Measurements from ENCODE around the gene MELTF. TPM values are rescaled to one million over a fixed set of nuclear protein-coding genes. Genes with fewer than 3 reads are reported as not detected.

MELTF gene
- total and polyA plus RNA-seq, 11 donors = 4.9 to 72.6 (median 10.3) TPM

DNA sequence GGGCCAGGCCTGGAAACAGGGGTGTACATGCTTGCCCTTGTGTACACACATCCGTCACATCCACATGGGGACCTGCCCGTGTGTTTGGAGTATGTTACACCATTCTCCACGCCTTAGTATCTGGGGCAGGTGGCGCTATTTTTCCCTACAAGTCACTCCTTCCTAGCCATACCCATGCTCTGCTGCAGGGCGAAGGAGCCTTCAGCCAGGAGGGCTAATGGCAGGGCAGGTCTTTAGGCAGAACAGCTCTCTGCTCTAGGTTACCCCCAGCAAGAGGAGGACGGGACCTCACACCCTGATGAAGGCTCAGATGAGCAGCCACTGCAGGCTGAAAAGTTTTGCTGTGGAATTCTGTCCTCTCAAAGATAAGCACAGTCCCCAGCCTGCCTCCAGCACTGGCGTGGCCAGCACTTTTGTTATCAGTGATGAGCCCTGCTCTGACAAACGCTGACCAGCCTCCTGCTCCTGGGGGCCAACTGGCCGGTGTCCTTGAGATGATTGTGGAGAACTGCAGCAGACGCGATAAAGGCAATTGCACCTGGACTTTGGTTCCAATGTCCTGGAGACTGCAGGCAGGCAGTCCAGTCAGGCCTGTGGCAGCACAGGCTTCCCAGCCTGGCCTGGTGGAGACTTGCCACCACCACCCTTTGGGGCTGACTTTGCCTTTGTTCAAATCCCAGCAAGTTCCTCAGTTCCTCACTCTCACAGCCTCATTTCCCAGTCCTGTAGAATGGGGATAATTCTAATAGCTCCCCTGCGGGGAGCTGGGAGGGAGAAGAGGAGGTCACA is 41.2 kb downstream of the MELTF start:
- no peaks in the 10 kb centered on the region for H3K36me3 ChIP-seq
- peaks cover 0 to 9% (median 0%) of the 10 kb centered on the region in 9 donors for H3K27me3 ChIP-seq
- peaks cover 0 to 10% (median 6%) of the 10 kb centered on the region in 12 donors for H3K4me1 ChIP-seq
- H3K27ac ChIP-seq = no peak overlapping the region
- intact Hi-C loops (cut with DNase I) = loop anchor here in 1 of 10 donors (10.0 kb wide), 1 partner anchor 516 kb away; no protein-coding TSS in a partner anchor
- H3K4me3 ChIP-seq = no peak overlapping the region
- DNase-seq = peak in 3 of 5 donors; percentile 22 to 56 (median 31)
- 44 to 49% (median 47%) methylated on average over 11 to 12 of the region's 12 CpGs for WGBS, 4 donors
- H3K9me3 ChIP-seq = peaks cover 0 to 8% (median 1%) of the 10 kb centered on the region in 12 donors
- peak in 3 of 4 donors; percentile 43 to 71 (median 67) for ATAC-seq
- TF ChIP-seq POLR2A (IDR thresholded peaks at IDR 0.05) (no peak), CTCF (IDR thresholded peaks at IDR 0.05) (no peak)

- H3K27ac ChIP-seq = no peak overlapping the region
- DNase-seq = peak in 2 of 5 donors; percentile 2 to 20
- WGBS, 4 donors = 79 to 86% (median 84%) methylated on average over 7 to 10 of the region's 10 CpGs
- intact Hi-C loops (cut with DNase I) = loop anchor here in 1 of 10 donors (10.0 kb wide), 1 partner anchor 518 kb away; no protein-coding TSS in a partner anchor
- no peaks in the 10 kb centered on the region for H3K36me3 ChIP-seq
- peaks cover 0 to 10% (median 6%) of the 10 kb centered on the region in 12 donors for H3K4me1 ChIP-seq
- ATAC-seq = no peak
- peaks cover 0 to 9% (median 0%) of the 10 kb centered on the region in 9 donors for H3K27me3 ChIP-seq
- peaks cover 0 to 16% (median 7%) of the 10 kb centered on the region in 12 donors for H3K9me3 ChIP-seq
- no peak for TF ChIP-seq CTCF (IDR thresholded peaks at IDR 0.05)
- no peak for TF ChIP-seq POLR2A (IDR thresholded peaks at IDR 0.05)
- H3K4me3 ChIP-seq = no peak overlapping the region
These were observed 42.6 kb downstream of the MELTF start for GRCh38 chr3:196987022-196987421.

GRCh38 chr3:196985954-196986885 is 43.4 kb downstream of the MELTF start:
- Histone ChIP-seq H3K4me1 (peaks cover 0 to 10% (median 6%) of the 10 kb centered on the region in 12 donors), H3K9me3 (peaks cover 0 to 16% (median 7%) of the 10 kb centered on the region in 12 donors), H3K27ac (no peak overlapping the region), H3K36me3 (no peaks in the 10 kb centered on the region), H3K4me3 (no peak overlapping the region), H3K27me3 (peaks cover 0 to 9% (median 0%) of the 10 kb centered on the region in 9 donors)
- TF ChIP-seq CTCF (IDR thresholded peaks at IDR 0.05) = no peak
- no peak for TF ChIP-seq POLR2A (IDR thresholded peaks at IDR 0.05)
- ATAC-seq = no peak
- intact Hi-C loops (cut with DNase I) = loop anchor here in 1 of 10 donors (10.0 kb wide), 1 partner anchor 519 kb away; no protein-coding TSS in a partner anchor
- peak in 2 of 5 donors; percentile 8 to 15 for DNase-seq
- 93 to 95% (median 94%) methylated on average over 9 of the region's 9 CpGs for WGBS, 4 donors

Data from heart left ventricle (tissue), 16 donors.